GM18498 (cell line): ENCODE measurements around the gene CARD9.

Experiments
- ATAC-seq: cut with Tn5 transposase; IDR thresholded peaks from one replicate; pipeline ENCODE4 v1.9.1; 2021; ENCODE audit warnings: mild to moderate bottlenecking, moderate library complexity; ENCODE audit not compliant: unreplicated experiment

Gene CARD9

GRCh38 chr9:136337416-136338395, 35.8 kb downstream of the CARD9 start:
- no peak for ATAC-seq

- ATAC-seq, result no peak
These were observed 36.6 kb downstream of the CARD9 start for GRCh38 chr9:136336881-136337280.

- ATAC-seq, result no peak
These were observed 37.2 kb downstream of the CARD9 start for GRCh38 chr9:136336156-136336870.

- ATAC-seq, result no peak
These were observed 37.9 kb downstream of the CARD9 start for GRCh38 chr9:136335296-136336155.

- ATAC-seq, result no peak
These were observed 38.9 kb downstream of the CARD9 start for GRCh38 chr9:136334541-136334940.

GRCh38 chr9:136333486-136333885, 40.0 kb downstream of the CARD9 start:
- ATAC-seq, result no peak

- no peak for ATAC-seq
These were observed 40.4 kb downstream of the CARD9 start for GRCh38 chr9:136333045-136333444.

- no peak for ATAC-seq
These were observed 40.9 kb downstream of the CARD9 start for GRCh38 chr9:136332482-136332983.

GRCh38 chr9:136331556-136332481, 41.6 kb downstream of the CARD9 start:
- ATAC-seq, result no peak

- no peak for ATAC-seq
These were observed 42.4 kb downstream of the CARD9 start for GRCh38 chr9:136331030-136331429.

- ATAC-seq, result no peak
These were observed 43.0 kb downstream of the CARD9 start for GRCh38 chr9:136330406-136330990.

GRCh38 chr9:136329636-136330405, 43.6 kb downstream of the CARD9 start:
- ATAC-seq, result no peak

- ATAC-seq, result no peak
These were observed 44.2 kb downstream of the CARD9 start for GRCh38 chr9:136329211-136329627.

GRCh38 chr9:136328622-136329041, 44.8 kb downstream of the CARD9 start:
- no peak for ATAC-seq

- no peak for ATAC-seq
These were observed 45.4 kb downstream of the CARD9 start for GRCh38 chr9:136328011-136328621.

GRCh38 chr9:136327304-136327974, 46.0 kb downstream of the CARD9 start, which contains the start of gene GPSM1:
Gene GPSM1 (plus strand): TSS chr9:136327539. CDS start chr9:136327696, 157 bp downstream.
- no peak for ATAC-seq

GRCh38 chr9:136326761-136327303, 46.6 kb downstream of the CARD9 start:
- no peak for ATAC-seq
